HEK293 (cell line): ENCODE results near the gene KLB.

Experiments used
- CTCF ChIA-PET: fragments of 350-600 bp; formaldehyde crosslinking; extraction: SDS; loops from one replicate; lab custom pipeline; 2021; ENCODE audit warnings: antibody characterized with exemption; lab: Yijun Ruan, JAX
- POLR2A ChIA-PET: fragments of 300-600 bp; formaldehyde crosslinking; extraction: SDS; loops from one replicate; lab custom pipeline; 2020; ENCODE audit warnings: antibody characterized with exemption, inconsistent platforms; lab: Yijun Ruan, JAX
- H3K27ac ChIP-seq: fragments of 200-500 bp; sonication (Bioruptor generic); 2 replicates; pipeline ENCODE4 v1.5.1; 2014; ENCODE audit warnings: low read depth, low read length, control low read depth, inconsistent platforms; ENCODE audit errors: extremely low read depth
- H3K36me3 ChIP-seq, 2 experiments: fragments of 200-500 bp in 1 of 2; sonication (Bioruptor generic) in 1 of 2; 1 replicate in 1 of 2; 2 replicates in 1 of 2; pipeline ENCODE4 v1.5.1; 2014 to 2017; ENCODE audit warnings: inconsistent platforms in 2 of 2, low read length in 2 of 2; ENCODE audit not compliant: control insufficient read depth in 2 of 2, insufficient read depth in 1 of 2
- H3K4me1 ChIP-seq: fragments of 200-500 bp; sonication (Bioruptor generic); 2 replicates; pipeline ENCODE4 v1.5.1; 2014; ENCODE audit warnings: mild to moderate bottlenecking, low read length, inconsistent platforms; ENCODE audit not compliant: control insufficient read depth, insufficient read depth
- H3K4me3 ChIP-seq: 2 replicates; pipeline ENCODE4 v1.5.1; 2011; ENCODE audit warnings: low read depth, mild to moderate bottlenecking, control low read depth, low read length, moderate library complexity
- H3K9me3 ChIP-seq: fragments of 200-500 bp; sonication (Bioruptor generic); 2 replicates; pipeline ENCODE4 v1.5.1; 2014; ENCODE audit warnings: low read depth, low read length, inconsistent platforms; ENCODE audit not compliant: control insufficient read depth, insufficient read depth
- BCL11B ChIP-seq: fragments of 450-650 bp; formaldehyde crosslinking; IDR thresholded peaks from 2 replicates; pipeline ENCODE4 v1.5.1; 2016; ENCODE audit warnings: low read depth, missing biosample characterization, missing genetic modification characterization
- GLIS2 ChIP-seq: fragments of 450-650 bp; formaldehyde crosslinking; IDR thresholded peaks from 2 replicates; pipeline ENCODE4 v1.5.1; 2016; ENCODE audit warnings: missing biosample characterization, missing genetic modification characterization
- KLF16 ChIP-seq: fragments of 450-650 bp; formaldehyde crosslinking; IDR thresholded peaks from 2 replicates; pipeline ENCODE4 v1.5.1; 2017; ENCODE audit warnings: missing biosample characterization, missing genetic modification characterization
- KLF9 ChIP-seq: fragments of 450-650 bp; formaldehyde crosslinking; IDR thresholded peaks from 2 replicates; pipeline ENCODE4 v1.5.1; 2016; ENCODE audit warnings: missing biosample characterization, missing genetic modification characterization, low read depth
- PRDM1 ChIP-seq: fragments of 450-650 bp; formaldehyde crosslinking; IDR thresholded peaks from 2 replicates; pipeline ENCODE4; 2016; ENCODE audit warnings: missing biosample characterization, missing genetic modification characterization
- RBAK ChIP-seq: fragments of 450-650 bp; formaldehyde crosslinking; IDR thresholded peaks from 2 replicates; pipeline ENCODE4 v1.5.1; 2016; ENCODE audit warnings: missing biosample characterization, missing genetic modification characterization
- SP3 ChIP-seq: fragments of 450-650 bp; formaldehyde crosslinking; IDR thresholded peaks from 2 replicates; pipeline ENCODE4 v1.5.1; 2016; ENCODE audit warnings: missing biosample characterization, missing genetic modification characterization
- WT1 ChIP-seq: fragments of 450-650 bp; formaldehyde crosslinking; IDR thresholded peaks from 2 replicates; pipeline ENCODE4 v1.5.1; 2016; ENCODE audit warnings: missing biosample characterization, missing genetic modification characterization
- YY1 ChIP-seq: fragments of 450-650 bp; formaldehyde crosslinking; IDR thresholded peaks from 2 replicates; pipeline ENCODE4 v1.5.1; 2018; ENCODE audit warnings: missing biosample characterization, missing genetic modification characterization
- ZBTB10 ChIP-seq: fragments of 450-650 bp; formaldehyde crosslinking; IDR thresholded peaks from 2 replicates; pipeline ENCODE4 v1.5.1; 2016; ENCODE audit warnings: missing biosample characterization, missing genetic modification characterization
- ZBTB20 ChIP-seq: fragments of 450-650 bp; formaldehyde crosslinking; IDR thresholded peaks from 2 replicates; pipeline ENCODE4 v1.5.1; 2016; ENCODE audit warnings: missing biosample characterization, missing genetic modification characterization
- ZBTB49 ChIP-seq: fragments of 450-650 bp; formaldehyde crosslinking; IDR thresholded peaks from 2 replicates; pipeline ENCODE4 v1.5.1; 2016; ENCODE audit warnings: missing biosample characterization, missing genetic modification characterization, low read depth
- ZEB2 ChIP-seq: fragments of 450-650 bp; formaldehyde crosslinking; IDR thresholded peaks from 2 replicates; pipeline ENCODE4 v1.5.1; 2016; ENCODE audit warnings: missing biosample characterization, missing genetic modification characterization
- ZNF202 ChIP-seq: fragments of 450-650 bp; formaldehyde crosslinking; IDR thresholded peaks from 2 replicates; pipeline ENCODE4 v1.5.1; 2016; ENCODE audit warnings: missing biosample characterization, missing genetic modification characterization, borderline replicate concordance
- ZNF223 ChIP-seq: fragments of 450-650 bp; formaldehyde crosslinking; IDR thresholded peaks from 2 replicates; pipeline ENCODE4 v1.5.1; 2016; ENCODE audit warnings: missing biosample characterization, missing genetic modification characterization
- ZNF366 ChIP-seq: fragments of 450-650 bp; formaldehyde crosslinking; conservative IDR thresholded peaks from 2 replicates; pipeline ENCODE4 v1.5.1; 2016; ENCODE audit warnings: missing biosample characterization, missing genetic modification characterization
- ZNF37A ChIP-seq: fragments of 450-650 bp; IDR thresholded peaks from 2 replicates; pipeline ENCODE4 v1.5.1; 2018; ENCODE audit warnings: missing biosample characterization, missing genetic modification characterization
- ZNF510 ChIP-seq: fragments of 450-650 bp; formaldehyde crosslinking; IDR thresholded peaks from 2 replicates; pipeline ENCODE4 v1.5.1; 2018; ENCODE audit warnings: mild to moderate bottlenecking, missing genetic modification characterization, missing biosample characterization; ENCODE audit not compliant: insufficient replicate concordance
- ZNF544 ChIP-seq: fragments of 450-650 bp; formaldehyde crosslinking; IDR thresholded peaks from 2 replicates; pipeline ENCODE4 v1.5.0; 2017; ENCODE audit warnings: missing biosample characterization, missing genetic modification characterization
- ZNF571 ChIP-seq: fragments of 450-650 bp; formaldehyde crosslinking; IDR thresholded peaks from 2 replicates; pipeline ENCODE4 v1.5.0; 2017; ENCODE audit warnings: missing biosample characterization, missing genetic modification characterization
- ZNF596 ChIP-seq: fragments of 450-650 bp; IDR thresholded peaks from 2 replicates; pipeline ENCODE4 v1.5.0; 2018; ENCODE audit warnings: missing biosample characterization, mild to moderate bottlenecking, missing genetic modification characterization, moderate library complexity
- ZNF639 ChIP-seq: fragments of 450-650 bp; formaldehyde crosslinking; IDR thresholded peaks from 2 replicates; pipeline ENCODE4 v1.5.1; 2016; ENCODE audit warnings: missing biosample characterization, missing genetic modification characterization
- ZNF658 ChIP-seq: fragments of 450-650 bp; formaldehyde crosslinking; IDR thresholded peaks from 2 replicates; pipeline ENCODE4; 2016; ENCODE audit warnings: missing biosample characterization, missing genetic modification characterization

The KLB gene

GRCh38 chr4:39390603-39391002 is 16.1 kb upstream of the KLB start (continued):
- TF ChIP-seq ZBTB10 (tag by site-specific recombination) (no peak), ZNF202 (no peak), PRDM1 (tag by site-specific recombination) (no peak), WT1 (tag by site-specific recombination) (no peak), ZNF366 (no peak), KLF16 (tag by site-specific recombination) (no peak), ZNF37A (tag by site-specific recombination) (no peak), ZNF658 (tag by site-specific recombination) (no peak), ZBTB49 (tag by site-specific recombination) (no peak)

GRCh38 chr4:39394706-39395105 is 12.0 kb upstream of the KLB start:
- TF ChIP-seq ZNF639 (no peak), GLIS2 (tag by site-specific recombination) (no peak), BCL11B (tag by site-specific recombination) (no peak), RBAK (tag by site-specific recombination) (no peak), ZNF544 (tag by site-specific recombination) (no peak), SP3 (tag by site-specific recombination) (no peak), ZNF571 (tag by site-specific recombination) (no peak), ZBTB20 (tag by site-specific recombination) (no peak), ZNF223 (tag by site-specific recombination) (no peak), ZEB2 (no peak), YY1 (no peak), KLF9 (tag by site-specific recombination) (no peak), ZNF596 (tag by site-specific recombination) (no peak), ZNF510 (tag by site-specific recombination) (no peak)
- Histone ChIP-seq H3K36me3 (no peaks in the 10 kb centered on the region), H3K27ac (no peak overlapping the region), H3K4me1 (no peaks in the 10 kb centered on the region), H3K9me3 (no peaks in the 10 kb centered on the region), H3K4me3 (no peak overlapping the region)
- CTCF ChIA-PET: interaction anchor here (0.6 kb wide), 1 partner anchor 1068 kb away, joined by 4 read pairs; no protein-coding TSS in a partner anchor
- POLR2A ChIA-PET: no interaction called here
